HCT116 (cell line): ENCODE results near the gene GADD45A. TPM values are rescaled to one million over a fixed set of nuclear protein-coding genes. Genes with fewer than 3 reads are reported as not detected.

ENCODE experiments used
- ATAC-seq: fragments of 200-7000 bp; cut with Tn5 transposase; 2 replicates; pipeline ENCODE4 v1.9.1; 2020; ENCODE audit warnings: mild to moderate bottlenecking, moderate library complexity
- BruUV-seq: library from RNA; stranded (reverse); fragments of 400-500 nt; replicated peaks from 2 replicates; lab custom pipeline; 2021; lab: Mats Ljungman, UMichigan
- CTCF ChIA-PET: fragments of 300-600 bp; sonication (Branson Sonifier 250); formaldehyde crosslinking; loops from one replicate; lab custom pipeline; 2021; ENCODE audit warnings: antibody characterized with exemption; lab: Charles Lee
- POLR2A ChIA-PET: fragments of 300-600, 350-600 bp; sonication (Branson Sonifier 250); formaldehyde crosslinking; loops from one replicate; lab custom pipeline; 2021; ENCODE audit warnings: antibody characterized with exemption; lab: Charles Lee
- RAD21 ChIA-PET, 2 experiments: fragments of 300-600 bp; sonication (Branson Sonifier 250); formaldehyde crosslinking; loops; one replicate each; lab custom pipeline; 2023; ENCODE audit warnings: low total read pairs in 2 of 2; ENCODE audit not compliant: uncharacterized antibody in 2 of 2, unreplicated experiment in 2 of 2, low non-redundant PET in 1 of 2; lab: Charles Lee
- DNase-seq: peaks from one replicate; pipeline ENCODE4 v3.0.0-alpha.2; 2010; ENCODE audit warnings: low read depth, low spot score
- H2AFZ ChIP-seq: fragments of 200-600 bp; shearing (Covaris generic), sonication (generic); 2 replicates; pipeline ENCODE4 v1.6.1; 2017; ENCODE audit warnings: low read depth, mixed run types, mixed read lengths, antibody characterized with exemption, low read length; ENCODE audit not compliant: poor library complexity, severe bottlenecking
- H3K27ac ChIP-seq: 2 replicates; pipeline ENCODE4 v1.5.1; 2012; ENCODE audit warnings: low read depth, low read length
- H3K27me3 ChIP-seq: fragments of 200-600 bp; sonication (generic); 2 replicates; pipeline ENCODE4 v1.6.1; 2016; ENCODE audit warnings: mixed run types, low read length, mixed read lengths; ENCODE audit not compliant: insufficient read depth
- H3K36me3 ChIP-seq, 2 experiments: fragments of 200-500 bp in 1 of 2; fragments of 200-600 bp in 1 of 2; sonication (Bioruptor generic) in 1 of 2; sonication (generic) in 1 of 2; 2 replicates each; pipeline versions ENCODE4 v1.5.1 to v1.6.1; 2014 to 2016; ENCODE audit warnings: low read length in 2 of 2, inconsistent platforms in 1 of 2, mixed read lengths in 1 of 2, mixed run types in 1 of 2; ENCODE audit not compliant: insufficient read depth in 2 of 2, control insufficient read depth in 1 of 2
- H3K4me1 ChIP-seq, 2 experiments: fragments of 200-600 bp in 1 of 2; sonication (generic) in 1 of 2; 2 replicates each; pipeline versions ENCODE4 v1.5.1 to v1.6.1; 2012 to 2017; ENCODE audit warnings: low read length in 2 of 2, inconsistent platforms in 1 of 2, mild to moderate bottlenecking in 1 of 2, mixed read lengths in 1 of 2, mixed run types in 1 of 2, moderate library complexity in 1 of 2; ENCODE audit not compliant: insufficient read depth in 2 of 2, control insufficient read depth in 1 of 2
- H3K4me2 ChIP-seq: fragments of 200-600 bp; sonication (generic); 2 replicates; pipeline ENCODE4 v1.6.1; 2017; ENCODE audit warnings: mixed run types, low read length, mixed read lengths
- H3K4me3 ChIP-seq, 2 experiments: fragments of 200-600 bp in 1 of 2; sonication (generic) in 1 of 2; replicated peaks in 1 of 2; 2 replicates each; pipeline ENCODE4 v1.5.1; 2011 to 2016; ENCODE audit warnings: low read length in 2 of 2, control low read depth in 1 of 2, low read depth in 1 of 2, mild to moderate bottlenecking in 1 of 2, mixed read lengths in 1 of 2, mixed run types in 1 of 2
- H3K79me2 ChIP-seq: fragments of 200-600 bp; sonication (generic); 2 replicates; pipeline ENCODE4 v1.6.1; 2017; ENCODE audit warnings: mild to moderate bottlenecking, mixed run types, low read length, moderate library complexity, mixed read lengths; ENCODE audit not compliant: insufficient read depth
- H3K9ac ChIP-seq: fragments of 200-600 bp; sonication (generic); 2 replicates; pipeline ENCODE4 v1.6.1; 2016; ENCODE audit warnings: low read length, mixed read lengths
- H3K9me2 ChIP-seq: fragments of 200-600 bp; sonication (generic), shearing (Covaris generic); 2 replicates; pipeline ENCODE4 v1.6.1; 2017; ENCODE audit warnings: mixed run types, mild to moderate bottlenecking, moderate library complexity; ENCODE audit not compliant: insufficient read depth
- H3K9me3 ChIP-seq, 2 experiments: fragments of 200-500 bp in 1 of 2; fragments of 200-600 bp in 1 of 2; sonication (Bioruptor generic) in 1 of 2; sonication (generic) in 1 of 2; 2 replicates each; pipeline ENCODE4 v1.6.1; 2014 to 2017; ENCODE audit warnings: low read length in 2 of 2, mixed read lengths in 2 of 2, inconsistent platforms in 1 of 2, low read depth in 1 of 2, mild to moderate bottlenecking in 1 of 2, mixed run types in 1 of 2, moderate library complexity in 1 of 2; ENCODE audit not compliant: control insufficient read depth in 1 of 2, insufficient read depth in 1 of 2
- H4K20me1 ChIP-seq: fragments of 200-600 bp; sonication (generic), shearing (Covaris generic); 2 replicates; pipeline ENCODE4 v1.6.1; 2017; ENCODE audit warnings: mixed run types, mild to moderate bottlenecking, moderate library complexity; ENCODE audit not compliant: insufficient read depth
- ATF3 ChIP-seq: IDR thresholded peaks from 2 replicates; pipeline ENCODE4 v1.6.1; 2012
- CTCF ChIP-seq, 3 experiments: fragments of 200-600 bp in 1 of 3; sonication (generic) in 1 of 3; IDR thresholded peaks in 2 of 3; conservative IDR thresholded peaks in 1 of 3; 2 replicates each; pipeline ENCODE4 v1.5.1; 2012 to 2017; ENCODE audit warnings: low read depth in 2 of 3, low read length in 2 of 3, antibody characterized with exemption in 1 of 3, borderline replicate concordance in 1 of 3, control low read depth in 1 of 3, mild to moderate bottlenecking in 1 of 3, mixed read lengths in 1 of 3, mixed run types in 1 of 3, moderate library complexity in 1 of 3; ENCODE audit not compliant: insufficient read depth in 1 of 3
- EGR1 ChIP-seq: IDR thresholded peaks from 2 replicates; pipeline ENCODE4 v1.6.1; 2012; ENCODE audit warnings: low read depth
- ELF1 ChIP-seq: IDR thresholded peaks from 2 replicates; pipeline ENCODE4 v1.6.1; 2012; ENCODE audit warnings: low read depth, borderline replicate concordance
- EZH2phosphoT487 ChIP-seq: fragments of 200-600 bp; IDR thresholded peaks from 2 replicates; pipeline ENCODE4 v1.6.1; 2018; ENCODE audit warnings: antibody characterized with exemption, borderline replicate concordance
- JUND ChIP-seq: IDR thresholded peaks from 2 replicates; pipeline ENCODE4 v1.6.1; 2012
- MAX ChIP-seq: IDR thresholded peaks from 2 replicates; pipeline ENCODE4 v1.6.1; 2012
- POLR2A ChIP-seq: IDR thresholded peaks from 2 replicates; pipeline ENCODE4 v1.7.0; 2011; ENCODE audit warnings: borderline replicate concordance; ENCODE audit not compliant: insufficient read depth, insufficient read length; ENCODE audit errors: extremely low read depth
- RAD21 ChIP-seq: IDR thresholded peaks from 2 replicates; pipeline ENCODE4 v1.6.1; 2012; ENCODE audit warnings: low read depth, mild to moderate bottlenecking
- SIN3A ChIP-seq: IDR thresholded peaks from 2 replicates; pipeline ENCODE4 v1.6.1; 2012; ENCODE audit warnings: low read depth
- TCF7L2 ChIP-seq: IDR thresholded peaks from 2 replicates; pipeline ENCODE4 v1.7.0; 2011; ENCODE audit warnings: borderline replicate concordance, inconsistent platforms; ENCODE audit not compliant: insufficient read depth, insufficient read length; ENCODE audit errors: extremely low read depth
- YY1 ChIP-seq: IDR thresholded peaks from 2 replicates; pipeline ENCODE4 v1.6.1; 2011; ENCODE audit warnings: low read length, low read depth, moderate library complexity, mild to moderate bottlenecking; ENCODE audit not compliant: insufficient replicate concordance; ENCODE audit errors: extremely low read depth
- ZFX ChIP-seq: fragments of 450-650 bp; IDR thresholded peaks from 2 replicates; pipeline ENCODE4 v1.6.1; 2017
- ZNF274 ChIP-seq: fragments of 200-500 bp; sonication (Bioruptor generic); IDR thresholded peaks from 2 replicates; pipeline ENCODE4 v1.6.1; 2014; ENCODE audit warnings: mild to moderate bottlenecking, low read depth, low read length, inconsistent platforms
- intact Hi-C: fragments of 100-400 bp; cut with micrococcal nuclease; formaldehyde crosslinking; loops from 2 replicates; pipeline ENCODE4 v1.10.0; 2022
- total RNA-seq: library from RNA; stranded (reverse); gene quantifications from one replicate; pipeline ENCODE4 v1.2.1, GENCODE V29; 2021; ENCODE audit not compliant: unreplicated experiment

GADD45A gene
- total RNA-seq, 1 experiment from 2014 or later, result 105 TPM

GRCh38 chr1:67653304-67653703, 31.7 kb upstream of the GADD45A start:
- intact Hi-C loops, result no loop called here
- Histone ChIP-seq H3K4me2 (no peak overlapping the region), H3K27ac (no peak overlapping the region), H3K4me3 (no peak overlapping the region), H2AFZ (no peak overlapping the region), H3K9ac (no peak overlapping the region), H3K27me3 (no peaks in the 10 kb centered on the region), H3K79me2 (no peaks in the 10 kb centered on the region), H3K9me2 (no peaks in the 10 kb centered on the region), H3K4me1 (no peaks in the 10 kb centered on the region), H3K36me3 (no peaks in the 10 kb centered on the region), H4K20me1 (no peaks in the 10 kb centered on the region), H3K9me3 (no peaks in the 10 kb centered on the region)
- ChIA-PET RAD21 (no interaction called here), CTCF (no interaction called here), POLR2A (no interaction called here)
- ATAC-seq (no peak), DNase-seq (no peak)
- TF ChIP-seq JUND, result no peak
- no peak for TF ChIP-seq YY1
- TF ChIP-seq ZFX, result no peak
- no peak for TF ChIP-seq ATF3
- no peak for TF ChIP-seq ELF1
- no peak for TF ChIP-seq SIN3A
- no peak for TF ChIP-seq ZNF274
- no peak for TF ChIP-seq EZH2phosphoT487
- TF ChIP-seq POLR2A, result no peak
- TF ChIP-seq TCF7L2, result no peak
- no peak for TF ChIP-seq MAX
- no peak for TF ChIP-seq RAD21
- TF ChIP-seq EGR1, result no peak
- no peak for TF ChIP-seq CTCF (IDR thresholded peaks at IDR 0.05 in 2 of 3, conservative IDR thresholded peaks at IDR 0.05 in 1 of 3; ENCODE audit: borderline replicate concordance in 1 of 3, insufficient read depth in 1 of 3, low read depth in 2 of 3, low read length in 2 of 3)
- BruUV-seq, result no TSS peak
